Keratinocyte (primary cell): ENCODE measurements around the gene MSTN. TPM values are rescaled to one million over a fixed set of nuclear protein-coding genes. Genes with fewer than 3 reads are reported as not detected.

Experiments
- DNase-seq: peaks from one replicate; pipeline ENCODE4 v3.0.0-alpha.2; 2011; ENCODE audit warnings: low read depth, missing footprints, low spot score
- FAIRE-seq: peaks from 2 replicates; lab custom pipeline; 2011; peaks lifted over from hg19 to GRCh38; lab: Jason Lieb, UNC
- H2AFZ ChIP-seq: 2 replicates; pipeline ENCODE4 v1.6.0; 2012; ENCODE audit warnings: low read length, control low read depth, inconsistent platforms; ENCODE audit not compliant: control insufficient read depth
- H3K27ac ChIP-seq: 2 replicates; pipeline ENCODE4 v1.5.1; 2011; ENCODE audit warnings: low read length; ENCODE audit not compliant: control insufficient read depth, insufficient read depth
- H3K27me3 ChIP-seq: 3 replicates; pipeline ENCODE4 v1.6.0; 2011; ENCODE audit warnings: low read length; ENCODE audit not compliant: control insufficient read depth, insufficient read depth; ENCODE audit errors: extremely low read depth
- H3K36me3 ChIP-seq, 2 experiments: 2 replicates in 1 of 2; 3 replicates in 1 of 2; pipeline ENCODE4 v1.5.1; 2011; ENCODE audit warnings: low read length in 2 of 2, mild to moderate bottlenecking in 1 of 2; ENCODE audit not compliant: control insufficient read depth in 2 of 2, insufficient read depth in 2 of 2; ENCODE audit errors: extremely low read depth in 1 of 2
- H3K4me1 ChIP-seq: 3 replicates; pipeline ENCODE4 v1.5.1; 2011; ENCODE audit warnings: low read length; ENCODE audit not compliant: control insufficient read depth, insufficient read depth; ENCODE audit errors: extremely low read depth
- H3K4me2 ChIP-seq: 3 replicates; pipeline ENCODE4 v1.6.0; 2011; ENCODE audit warnings: low read depth, low read length; ENCODE audit not compliant: control insufficient read depth, insufficient read depth; ENCODE audit errors: extremely low read depth
- H3K4me3 ChIP-seq, 3 experiments: fragments of 200-600 bp in 1 of 3; sonication (generic) in 1 of 3; 2 replicates in 2 of 3; 3 replicates in 1 of 3; pipeline ENCODE4 v1.5.1; 2011 to 2016; ENCODE audit warnings: low read length in 3 of 3, mild to moderate bottlenecking in 3 of 3, control low read depth in 2 of 3, inconsistent platforms in 1 of 3, low read depth in 1 of 3, mixed read lengths in 1 of 3, mixed run types in 1 of 3, moderate library complexity in 1 of 3; ENCODE audit not compliant: control insufficient read depth in 2 of 3, insufficient read depth in 2 of 3; ENCODE audit errors: extremely low read depth in 1 of 3
- H3K79me2 ChIP-seq: 2 replicates; pipeline ENCODE4 v1.6.0; 2012; ENCODE audit warnings: low read length; ENCODE audit not compliant: control insufficient read depth, insufficient read depth
- H3K9ac ChIP-seq: 3 replicates; pipeline ENCODE4 v1.6.0; 2011; ENCODE audit warnings: low read length; ENCODE audit not compliant: control insufficient read depth, insufficient read depth; ENCODE audit errors: extremely low read depth
- H3K9me1 ChIP-seq: 3 replicates; pipeline ENCODE4 v1.6.0; 2011; ENCODE audit warnings: low read length; ENCODE audit not compliant: control insufficient read depth, insufficient read depth; ENCODE audit errors: extremely low read depth
- H3K9me3 ChIP-seq: 2 replicates; pipeline ENCODE4 v1.5.1; 2012; ENCODE audit warnings: low read depth, low read length; ENCODE audit not compliant: control insufficient read depth
- H4K20me1 ChIP-seq: 3 replicates; pipeline ENCODE4 v1.6.0; 2011; ENCODE audit warnings: low read length; ENCODE audit not compliant: control insufficient read depth, insufficient read depth; ENCODE audit errors: extremely low read depth
- EZH2 ChIP-seq: IDR thresholded peaks from one replicate; pipeline ENCODE4 v1.6.1; 2012; ENCODE audit warnings: inconsistent platforms, mild to moderate bottlenecking, low read length, moderate library complexity
- dilution Hi-C: fragments of 300-500 bp; cut with MboI; formaldehyde crosslinking; loops from one replicate; pipeline ENCODE4 v1.7.0; 2020; ENCODE audit warnings: low sequenced_read_pairs; ENCODE audit not compliant: extremely low pct_ligation_motif_present
- polyA plus RNA-seq, 5 experiments: library from polyadenylated mRNA; depleted of rRNA in 3 of 5; stranded (reverse) in 3 of 5; stranded (forward) in 1 of 5; unstranded in 1 of 5; fragments of >200 nt; gene quantifications; 1 replicate in 1 of 5; 2 replicates in 3 of 5; 3 replicates in 1 of 5; pipeline versions ENCODE4 v1.2.1 to v1.2.3, GENCODE V29; 2011 to 2012; ENCODE audit warnings: missing spikeins in 2 of 5, low read depth in 1 of 5, low replicate concordance in 1 of 5
- TF ChIP-seq, protein P1 (sequence below), 3 experiments: IDR thresholded peaks in 1 of 3; conservative IDR thresholded peaks in 1 of 3; optimal IDR thresholded peaks in 1 of 3; 2 replicates in 2 of 3; 3 replicates in 1 of 3; pipeline versions ENCODE3 to v1.5.1; 2011; ENCODE audit warnings: low read length in 3 of 3, mild to moderate bottlenecking in 3 of 3, moderate library complexity in 2 of 3, control low read depth in 1 of 3, inconsistent platforms in 1 of 3; ENCODE audit not compliant: insufficient read depth in 2 of 3; ENCODE audit errors: extremely low read depth in 1 of 3

The MSTN gene
- polyA plus RNA-seq, 1 donor (not counting 4 experiments of a cell fraction or from before 2014, with no cell fraction given), result not detected

DNA sequence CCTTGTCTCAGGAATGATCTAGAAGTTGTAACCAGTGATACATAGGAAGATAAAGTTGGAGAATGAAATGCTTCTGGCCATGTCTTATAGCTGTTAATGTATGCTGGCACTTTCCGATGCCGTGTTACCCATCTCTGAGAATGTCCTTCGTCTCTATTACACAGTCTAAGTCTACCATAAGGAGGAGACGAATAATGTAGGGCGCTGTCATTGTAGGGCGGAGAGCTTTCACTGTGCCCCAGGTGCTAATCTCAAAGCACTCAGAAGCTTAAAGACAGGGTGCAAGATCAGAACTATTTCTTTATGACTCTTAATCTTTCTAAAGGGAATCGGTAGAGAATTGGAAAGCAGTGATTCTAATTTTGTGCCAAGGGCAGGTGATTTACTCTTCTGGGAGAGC lies 48.2 kb upstream of the MSTN start:
- FAIRE-seq (no peak), DNase-seq (no peak)
- Histone ChIP-seq H3K9ac (no peak overlapping the region), H3K27ac (no peak overlapping the region), H3K4me1 (no peaks in the 10 kb centered on the region), H2AFZ (no peak overlapping the region), H3K36me3 (no peaks in the 10 kb centered on the region), H3K9me1 (no peaks in the 10 kb centered on the region), H3K79me2 (no peaks in the 10 kb centered on the region), H4K20me1 (no peaks in the 10 kb centered on the region), H3K4me3 (no peak overlapping the region), H3K27me3 (no peaks in the 10 kb centered on the region), H3K4me2 (no peak overlapping the region), H3K9me3 (no peaks in the 10 kb centered on the region)
- dilution Hi-C loops, result no loop called here
- TF ChIP-seq, protein P1, sequence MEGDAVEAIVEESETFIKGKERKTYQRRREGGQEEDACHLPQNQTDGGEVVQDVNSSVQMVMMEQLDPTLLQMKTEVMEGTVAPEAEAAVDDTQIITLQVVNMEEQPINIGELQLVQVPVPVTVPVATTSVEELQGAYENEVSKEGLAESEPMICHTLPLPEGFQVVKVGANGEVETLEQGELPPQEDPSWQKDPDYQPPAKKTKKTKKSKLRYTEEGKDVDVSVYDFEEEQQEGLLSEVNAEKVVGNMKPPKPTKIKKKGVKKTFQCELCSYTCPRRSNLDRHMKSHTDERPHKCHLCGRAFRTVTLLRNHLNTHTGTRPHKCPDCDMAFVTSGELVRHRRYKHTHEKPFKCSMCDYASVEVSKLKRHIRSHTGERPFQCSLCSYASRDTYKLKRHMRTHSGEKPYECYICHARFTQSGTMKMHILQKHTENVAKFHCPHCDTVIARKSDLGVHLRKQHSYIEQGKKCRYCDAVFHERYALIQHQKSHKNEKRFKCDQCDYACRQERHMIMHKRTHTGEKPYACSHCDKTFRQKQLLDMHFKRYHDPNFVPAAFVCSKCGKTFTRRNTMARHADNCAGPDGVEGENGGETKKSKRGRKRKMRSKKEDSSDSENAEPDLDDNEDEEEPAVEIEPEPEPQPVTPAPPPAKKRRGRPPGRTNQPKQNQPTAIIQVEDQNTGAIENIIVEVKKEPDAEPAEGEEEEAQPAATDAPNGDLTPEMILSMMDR (optimal IDR thresholded peaks at IDR 0.05 in 1 of 3, IDR thresholded peaks at IDR 0.05 in 1 of 3, conservative IDR thresholded peaks at IDR 0.05 in 1 of 3; ENCODE audit: extremely low read depth in 1 of 3, insufficient read depth in 2 of 3, low read length in 3 of 3), result no peak
- no peak for TF ChIP-seq EZH2

DNA sequence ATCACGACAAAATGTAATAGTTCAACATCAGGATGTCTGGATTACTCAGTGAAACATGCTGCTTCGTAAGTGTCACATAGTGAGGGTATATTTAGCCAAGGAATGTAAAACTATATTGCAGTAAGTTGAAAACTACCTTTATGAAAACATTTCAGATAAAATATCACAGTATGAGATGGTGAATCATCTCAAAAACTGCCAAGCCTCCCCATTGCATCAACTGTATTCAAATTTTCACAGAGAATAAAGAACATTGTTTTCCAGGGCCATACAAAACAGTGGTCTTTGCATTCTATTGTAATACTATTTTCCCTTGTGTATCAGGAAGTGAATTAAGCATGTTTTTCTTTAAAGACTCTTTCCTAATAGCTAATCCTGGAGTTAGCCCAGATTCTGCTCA lies 47.6 kb upstream of the MSTN start:
- Histone ChIP-seq H2AFZ (no peak overlapping the region), H3K9ac (no peak overlapping the region), H3K9me1 (no peaks in the 10 kb centered on the region), H3K36me3 (no peaks in the 10 kb centered on the region), H4K20me1 (no peaks in the 10 kb centered on the region), H3K4me1 (no peaks in the 10 kb centered on the region), H3K4me2 (no peak overlapping the region), H3K4me3 (no peak overlapping the region), H3K9me3 (no peaks in the 10 kb centered on the region), H3K27me3 (no peaks in the 10 kb centered on the region), H3K79me2 (no peaks in the 10 kb centered on the region), H3K27ac (no peak overlapping the region)
- FAIRE-seq (no peak), DNase-seq (no peak)
- TF ChIP-seq, protein P1 (optimal IDR thresholded peaks at IDR 0.05 in 1 of 3, IDR thresholded peaks at IDR 0.05 in 1 of 3, conservative IDR thresholded peaks at IDR 0.05 in 1 of 3; ENCODE audit: extremely low read depth in 1 of 3, insufficient read depth in 2 of 3, low read length in 3 of 3), result no peak
- dilution Hi-C loops, result no loop called here
